HL-60 (cell line): ENCODE data around the gene SLC6A5.

Experiments
- DNase-seq, 2 experiments: peaks; one replicate each; pipeline ENCODE4 v3.0.0-alpha.2; 2010 to 2020; ENCODE audit warnings: low read depth in 1 of 2, low spot score in 1 of 2
- H3K27ac ChIP-seq: fragments of 250-450 bp; sonication (Bioruptor Pico); replicated peaks from 2 replicates; pipeline ENCODE4 v1.5.1; 2020; ENCODE audit warnings: mild to moderate bottlenecking, moderate library complexity
- H3K27me3 ChIP-seq: fragments of 250-450 bp; sonication (Bioruptor Pico); 2 replicates; pipeline ENCODE4 v1.5.1; 2021; ENCODE audit warnings: mild to moderate bottlenecking, moderate library complexity; ENCODE audit not compliant: insufficient read depth, poor library complexity, severe bottlenecking
- H3K4me3 ChIP-seq: replicated peaks from 2 replicates; pipeline ENCODE4 v1.5.1; 2011; ENCODE audit warnings: mild to moderate bottlenecking, control low read depth, low read length; ENCODE audit not compliant: insufficient read depth
- GABPA ChIP-seq: IDR thresholded peaks from 2 replicates; pipeline ENCODE4 v1.6.1; 2012; ENCODE audit warnings: low read depth
- POLR2AphosphoS5 ChIP-seq: IDR thresholded peaks from 2 replicates; pipeline ENCODE4 v1.6.1; 2012; ENCODE audit warnings: low read depth
- REST ChIP-seq: IDR thresholded peaks from 2 replicates; pipeline ENCODE4 v1.6.1; 2012; ENCODE audit warnings: low read depth; ENCODE audit not compliant: insufficient replicate concordance
- SPI1 ChIP-seq: IDR thresholded peaks from 2 replicates; pipeline ENCODE4 v1.6.1; 2012; ENCODE audit warnings: low read depth, mild to moderate bottlenecking, borderline replicate concordance
- TF ChIP-seq, protein P1 (sequence below): IDR thresholded peaks from one replicate; pipeline ENCODE4 v1.5.1; 2011; ENCODE audit warnings: low read length, control low read depth, inconsistent platforms; ENCODE audit not compliant: insufficient read depth

SLC6A5 gene

GRCh38 chr11:20632169-20632532 is 32.7 kb downstream of the SLC6A5 start:
- no peak overlapping the region for H3K4me3 ChIP-seq
- no peaks in the 10 kb centered on the region for H3K27me3 ChIP-seq
- DNase-seq: no peak
- TF ChIP-seq GABPA (no peak), REST (no peak), POLR2AphosphoS5 (no peak), SPI1 (no peak)
- TF ChIP-seq, protein P1, sequence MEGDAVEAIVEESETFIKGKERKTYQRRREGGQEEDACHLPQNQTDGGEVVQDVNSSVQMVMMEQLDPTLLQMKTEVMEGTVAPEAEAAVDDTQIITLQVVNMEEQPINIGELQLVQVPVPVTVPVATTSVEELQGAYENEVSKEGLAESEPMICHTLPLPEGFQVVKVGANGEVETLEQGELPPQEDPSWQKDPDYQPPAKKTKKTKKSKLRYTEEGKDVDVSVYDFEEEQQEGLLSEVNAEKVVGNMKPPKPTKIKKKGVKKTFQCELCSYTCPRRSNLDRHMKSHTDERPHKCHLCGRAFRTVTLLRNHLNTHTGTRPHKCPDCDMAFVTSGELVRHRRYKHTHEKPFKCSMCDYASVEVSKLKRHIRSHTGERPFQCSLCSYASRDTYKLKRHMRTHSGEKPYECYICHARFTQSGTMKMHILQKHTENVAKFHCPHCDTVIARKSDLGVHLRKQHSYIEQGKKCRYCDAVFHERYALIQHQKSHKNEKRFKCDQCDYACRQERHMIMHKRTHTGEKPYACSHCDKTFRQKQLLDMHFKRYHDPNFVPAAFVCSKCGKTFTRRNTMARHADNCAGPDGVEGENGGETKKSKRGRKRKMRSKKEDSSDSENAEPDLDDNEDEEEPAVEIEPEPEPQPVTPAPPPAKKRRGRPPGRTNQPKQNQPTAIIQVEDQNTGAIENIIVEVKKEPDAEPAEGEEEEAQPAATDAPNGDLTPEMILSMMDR: no peak
- no peak overlapping the region for H3K27ac ChIP-seq

- no peak overlapping the region for H3K27ac ChIP-seq
- TF ChIP-seq POLR2AphosphoS5 (no peak), GABPA (no peak), SPI1 (no peak), REST (no peak)
- TF ChIP-seq, protein P1: no peak
- H3K4me3 ChIP-seq: no peak overlapping the region
- no peaks in the 10 kb centered on the region for H3K27me3 ChIP-seq
- DNase-seq: no peak
Measured at GRCh38 chr11:20634044-20634443, 34.6 kb downstream of the SLC6A5 start.

DNA sequence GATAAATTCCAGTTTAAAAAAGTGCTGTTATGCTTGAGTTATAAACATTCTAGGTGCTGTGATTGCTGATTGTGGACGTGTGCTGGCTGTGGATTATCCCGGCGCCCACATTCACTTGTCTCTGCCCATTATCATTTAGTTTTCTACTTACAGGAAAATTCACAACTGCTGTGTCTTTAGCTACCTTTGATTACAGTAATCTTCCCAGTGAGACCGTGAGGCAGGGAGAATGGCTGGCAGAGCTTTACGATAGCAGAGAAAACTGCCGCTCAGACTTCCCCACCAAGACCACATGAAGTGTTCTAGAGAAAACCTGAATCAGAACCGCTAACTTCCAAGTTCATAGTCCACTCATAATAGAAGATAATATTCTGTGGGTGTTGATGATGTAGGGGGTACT is 35.4 kb downstream of the SLC6A5 start:
- DNase-seq: no peak
- TF ChIP-seq SPI1: no peak
- TF ChIP-seq POLR2AphosphoS5: no peak
- no peak for TF ChIP-seq REST
- TF ChIP-seq, protein P1: no peak
- no peak for TF ChIP-seq GABPA
- Histone ChIP-seq H3K4me3 (no peak overlapping the region), H3K27me3 (no peaks in the 10 kb centered on the region), H3K27ac (no peak overlapping the region)
